SH-SY5Y (cell line): Measurements from ENCODE around the gene RPS6KA2.

ENCODE experiments used
- GATA2 ChIP-seq: IDR thresholded peaks from 2 replicates; pipeline ENCODE4 v1.6.1; 2011; ENCODE audit warnings: mild to moderate bottlenecking, low read depth, low read length
- GATA3 ChIP-seq: IDR thresholded peaks from 2 replicates; pipeline ENCODE4 v1.6.1; 2011; ENCODE audit warnings: low read depth, mild to moderate bottlenecking, low read length, moderate library complexity

- TF ChIP-seq GATA2 (peak; percentile 86), GATA3 (peak; percentile 80)
These were observed 224.3 kb downstream of the RPS6KA2 start for GRCh38 chr6:166402582-166403277.
